Common myeloid progenitor, CD34-positive (primary cell): ENCODE results near the gene SYNGR3.

Experiments used
- CTCF ChIA-PET: fragments of 350-600 bp; sonication (Branson Sonifier 250); formaldehyde crosslinking; loops from one replicate; lab custom pipeline; 2021; ENCODE audit warnings: antibody characterized with exemption; lab: Charles Lee
- POLR2A ChIA-PET: fragments of 350-600 bp; sonication (Branson Sonifier 250); formaldehyde crosslinking; loops from one replicate; lab custom pipeline; 2021; ENCODE audit warnings: antibody characterized with exemption; lab: Charles Lee
- DNase-seq, 3 donors: peaks; one replicate each; pipeline versions ENCODE4 v3.0.0 to v3.0.0-alpha.2; 2013
- H3K27ac ChIP-seq, 2 experiments: 1 replicate in 1 of 2; 2 replicates in 1 of 2; pipeline ENCODE4 v1.7.0; 2013; ENCODE audit warnings: inconsistent platforms in 2 of 2, low read length in 2 of 2, mild to moderate bottlenecking in 2 of 2, low read depth in 1 of 2, moderate library complexity in 1 of 2; ENCODE audit not compliant: severe bottlenecking in 2 of 2, insufficient read depth in 1 of 2, poor library complexity in 1 of 2
- H3K27me3 ChIP-seq, 5 experiments: replicated peaks in 2 of 5; 1 replicate in 3 of 5; 2 replicates in 2 of 5; pipeline versions ENCODE4 v1.6.1 to v1.7.0; 2013; ENCODE audit warnings: low read length in 4 of 5, mild to moderate bottlenecking in 2 of 5, moderate library complexity in 2 of 5, inconsistent platforms in 1 of 5; ENCODE audit not compliant: insufficient read depth in 5 of 5, control insufficient read depth in 4 of 5
- H3K36me3 ChIP-seq, 4 experiments: 1 replicate in 2 of 4; 2 replicates in 2 of 4; pipeline versions ENCODE4 v1.6.1 to v1.7.0; 2013; ENCODE audit warnings: low read length in 3 of 4, control low read depth in 1 of 4, mild to moderate bottlenecking in 1 of 4; ENCODE audit not compliant: control insufficient read depth in 4 of 4, insufficient read depth in 4 of 4
- H3K4me1 ChIP-seq, 4 experiments: 1 replicate in 3 of 4; 2 replicates in 1 of 4; pipeline versions ENCODE4 v1.6.1 to v1.7.1; 2013; ENCODE audit warnings: low read length in 3 of 4, mild to moderate bottlenecking in 3 of 4, control low read depth in 1 of 4, inconsistent platforms in 1 of 4, moderate library complexity in 1 of 4; ENCODE audit not compliant: control insufficient read depth in 4 of 4, insufficient read depth in 4 of 4; ENCODE audit errors: control extremely low read depth in 1 of 4
- H3K4me3 ChIP-seq, 7 experiments: 1 replicate in 4 of 7; 2 replicates in 3 of 7; pipeline versions ENCODE4 v1.5.1 to v1.7.0; 2013; ENCODE audit warnings: mild to moderate bottlenecking in 7 of 7, low read length in 6 of 7, moderate library complexity in 6 of 7, inconsistent platforms in 2 of 7, low read depth in 2 of 7, control low read depth in 1 of 7; ENCODE audit not compliant: insufficient read depth in 4 of 7, control insufficient read depth in 1 of 7; ENCODE audit errors: extremely low read depth in 1 of 7
- H3K9me3 ChIP-seq, 5 experiments: 1 replicate in 4 of 5; 2 replicates in 1 of 5; pipeline versions ENCODE4 v1.6.1 to v1.7.1; 2013; ENCODE audit warnings: low read length in 4 of 5, mild to moderate bottlenecking in 2 of 5, inconsistent platforms in 1 of 5, low read depth in 1 of 5, moderate library complexity in 1 of 5; ENCODE audit not compliant: control insufficient read depth in 4 of 5, insufficient read depth in 2 of 5; ENCODE audit errors: control extremely low read depth in 1 of 5
- WGBS: methylation state at CpG from one replicate; pipeline ENCODE4 v1.1.5; 2013; ENCODE audit not compliant: insufficient coverage; 5-methylcytosine and 5-hydroxymethylcytosine counted together

Gene SYNGR3

GRCh38 chr16:2040041-2040786, 50.4 kb downstream of the SYNGR3 start:
- DNase-seq, result no peak
- Histone ChIP-seq H3K4me3 (no peak overlapping the region), H3K27ac (no peak overlapping the region), H3K4me1 (peaks cover 0 to 25% (median 19%) of the 10 kb centered on the region in 4 experiments), H3K9me3 (no peaks in the 10 kb centered on the region), H3K27me3 (no peaks in the 10 kb centered on the region), H3K36me3 (peaks cover 0 to 13% (median 3%) of the 10 kb centered on the region in 4 experiments)
- WGBS, result 97% methylated on average over 24 of the region's 24 CpGs
- ChIA-PET CTCF (interaction anchor here (1.1 to 1.7 kb wide), 4 partner anchors 10 to 35 kb away, joined by 3 to 5 read pairs (median 4); no protein-coding TSS in a partner anchor), POLR2A (no interaction called here)

GRCh38 chr16:2040787-2041522, 51.2 kb downstream of the SYNGR3 start:
- Histone ChIP-seq H3K4me3 (no peak overlapping the region), H3K27ac (no peak overlapping the region), H3K4me1 (peaks cover 0 to 26% (median 19%) of the 10 kb centered on the region in 4 experiments), H3K36me3 (peaks cover 0 to 13% (median 3%) of the 10 kb centered on the region in 4 experiments), H3K27me3 (no peaks in the 10 kb centered on the region), H3K9me3 (no peaks in the 10 kb centered on the region)
- WGBS, result 97% methylated on average over 15 of the region's 20 CpGs
- CTCF ChIA-PET, result interaction anchor here (1.0 to 1.7 kb wide), 4 partner anchors 11 to 35 kb away, joined by 3 to 4 read pairs (median 4); no protein-coding TSS in a partner anchor
- no peak for DNase-seq
- POLR2A ChIA-PET, result interaction anchor here (0.6 kb wide), 1 partner anchor 509 kb away, joined by 3 read pairs; no protein-coding TSS in a partner anchor

- ChIA-PET POLR2A (no interaction called here), CTCF (interaction anchor here (1.0 kb wide), 1 partner anchor 12 kb away, joined by 3 read pairs; no protein-coding TSS in a partner anchor)
- H3K27ac ChIP-seq, result no peak overlapping the region
- 91% methylated on average over 13 of the region's 22 CpGs for WGBS
- H3K4me1 ChIP-seq, result peaks cover 0 to 40% (median 30%) of the 10 kb centered on the region in 4 experiments
- no peaks in the 10 kb centered on the region for H3K9me3 ChIP-seq
- H3K27me3 ChIP-seq, result no peaks in the 10 kb centered on the region
- H3K36me3 ChIP-seq, result peaks cover 0 to 13% (median 3%) of the 10 kb centered on the region in 4 experiments
- no peak for DNase-seq
- no peak overlapping the region for H3K4me3 ChIP-seq
These were observed 52.6 kb downstream of the SYNGR3 start for GRCh38 chr16:2042171-2042985.

- POLR2A ChIA-PET, result no interaction called here
- H3K36me3 ChIP-seq, result peaks cover 0 to 13% (median 3%) of the 10 kb centered on the region in 4 experiments
- H3K27ac ChIP-seq, result no peak overlapping the region
- DNase-seq, result no peak
- H3K27me3 ChIP-seq, result no peaks in the 10 kb centered on the region
- peaks cover 0 to 41% (median 31%) of the 10 kb centered on the region in 4 experiments for H3K4me1 ChIP-seq
- no peak overlapping the region for H3K4me3 ChIP-seq
- WGBS, result 90% methylated on average over 8 of the region's 11 CpGs
- no peaks in the 10 kb centered on the region for H3K9me3 ChIP-seq
- CTCF ChIA-PET, result interaction anchor here (0.7 to 1.5 kb wide), 3 partner anchors 11 to 97 kb away, joined by 3 to 4 read pairs (median 3); no protein-coding TSS in a partner anchor
These were observed 53.4 kb downstream of the SYNGR3 start for GRCh38 chr16:2042986-2043666.
